Common myeloid progenitor, CD34-positive (primary cell): ENCODE data around the gene SHPK.

Experiments
- CTCF ChIA-PET: fragments of 350-600 bp; sonication (Branson Sonifier 250); formaldehyde crosslinking; loops from one replicate; lab custom pipeline; 2021; ENCODE audit warnings: antibody characterized with exemption; lab: Charles Lee
- POLR2A ChIA-PET: fragments of 350-600 bp; sonication (Branson Sonifier 250); formaldehyde crosslinking; loops from one replicate; lab custom pipeline; 2021; ENCODE audit warnings: antibody characterized with exemption; lab: Charles Lee
- DNase-seq, 3 donors: peaks; one replicate each; pipeline versions ENCODE4 v3.0.0 to v3.0.0-alpha.2; 2013
- H3K27ac ChIP-seq, 2 experiments: 1 replicate in 1 of 2; 2 replicates in 1 of 2; pipeline ENCODE4 v1.7.0; 2013; ENCODE audit warnings: inconsistent platforms in 2 of 2, low read length in 2 of 2, mild to moderate bottlenecking in 2 of 2, low read depth in 1 of 2, moderate library complexity in 1 of 2; ENCODE audit not compliant: severe bottlenecking in 2 of 2, insufficient read depth in 1 of 2, poor library complexity in 1 of 2
- H3K27me3 ChIP-seq, 5 experiments: replicated peaks in 2 of 5; 1 replicate in 3 of 5; 2 replicates in 2 of 5; pipeline versions ENCODE4 v1.6.1 to v1.7.0; 2013; ENCODE audit warnings: low read length in 4 of 5, mild to moderate bottlenecking in 2 of 5, moderate library complexity in 2 of 5, inconsistent platforms in 1 of 5; ENCODE audit not compliant: insufficient read depth in 5 of 5, control insufficient read depth in 4 of 5
- H3K36me3 ChIP-seq, 4 experiments: 1 replicate in 2 of 4; 2 replicates in 2 of 4; pipeline versions ENCODE4 v1.6.1 to v1.7.0; 2013; ENCODE audit warnings: low read length in 3 of 4, control low read depth in 1 of 4, mild to moderate bottlenecking in 1 of 4; ENCODE audit not compliant: control insufficient read depth in 4 of 4, insufficient read depth in 4 of 4
- H3K4me1 ChIP-seq, 4 experiments: 1 replicate in 3 of 4; 2 replicates in 1 of 4; pipeline versions ENCODE4 v1.6.1 to v1.7.1; 2013; ENCODE audit warnings: low read length in 3 of 4, mild to moderate bottlenecking in 3 of 4, control low read depth in 1 of 4, inconsistent platforms in 1 of 4, moderate library complexity in 1 of 4; ENCODE audit not compliant: control insufficient read depth in 4 of 4, insufficient read depth in 4 of 4; ENCODE audit errors: control extremely low read depth in 1 of 4
- H3K4me3 ChIP-seq, 7 experiments: 1 replicate in 4 of 7; 2 replicates in 3 of 7; pipeline versions ENCODE4 v1.5.1 to v1.7.0; 2013; ENCODE audit warnings: mild to moderate bottlenecking in 7 of 7, low read length in 6 of 7, moderate library complexity in 6 of 7, inconsistent platforms in 2 of 7, low read depth in 2 of 7, control low read depth in 1 of 7; ENCODE audit not compliant: insufficient read depth in 4 of 7, control insufficient read depth in 1 of 7; ENCODE audit errors: extremely low read depth in 1 of 7
- H3K9me3 ChIP-seq, 5 experiments: 1 replicate in 4 of 5; 2 replicates in 1 of 5; pipeline versions ENCODE4 v1.6.1 to v1.7.1; 2013; ENCODE audit warnings: low read length in 4 of 5, mild to moderate bottlenecking in 2 of 5, inconsistent platforms in 1 of 5, low read depth in 1 of 5, moderate library complexity in 1 of 5; ENCODE audit not compliant: control insufficient read depth in 4 of 5, insufficient read depth in 2 of 5; ENCODE audit errors: control extremely low read depth in 1 of 5
- WGBS: methylation state at CpG from one replicate; pipeline ENCODE4 v1.1.5; 2013; ENCODE audit not compliant: insufficient coverage; 5-methylcytosine and 5-hydroxymethylcytosine counted together

Gene SHPK

DNA sequence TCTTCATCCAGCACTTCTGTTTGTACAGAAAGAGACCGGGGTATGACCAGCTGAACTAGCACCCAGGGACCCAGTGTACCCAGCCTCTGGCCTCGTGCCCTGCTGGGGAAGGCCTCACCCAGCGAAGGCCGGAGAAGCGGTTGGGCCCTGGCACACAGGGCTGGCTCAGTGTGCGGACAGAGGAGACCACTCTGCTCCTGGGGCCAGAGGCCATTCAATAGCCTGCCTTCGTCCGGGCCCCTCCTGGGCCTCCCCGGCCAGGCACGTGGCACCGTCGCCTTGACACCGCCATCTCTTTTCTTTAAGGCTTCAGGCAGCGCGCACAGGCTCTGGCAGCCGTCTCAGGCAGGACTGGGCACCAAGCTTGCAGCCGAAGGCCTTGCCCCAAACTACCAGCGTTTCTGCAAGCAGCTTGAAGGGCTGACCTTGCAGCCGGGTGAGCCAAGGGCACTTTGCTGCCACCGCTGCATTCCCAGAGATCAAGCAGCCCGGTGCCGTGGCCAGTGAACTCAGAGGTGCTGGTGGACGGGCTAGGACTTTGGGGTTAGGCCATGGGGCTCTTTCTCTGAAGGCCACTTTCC, 24.4 kb upstream of the SHPK start:
- 95% methylated on average over 23 of the region's 23 CpGs for WGBS
- no peak overlapping the region for H3K27ac ChIP-seq
- ChIA-PET POLR2A (no interaction called here), CTCF (no interaction called here)
- H3K4me3 ChIP-seq, result no peak overlapping the region
- DNase-seq, result no peak
- peaks cover 0 to 24% (median 16%) of the 10 kb centered on the region in 4 experiments for H3K36me3 ChIP-seq
- no peaks in the 10 kb centered on the region for H3K9me3 ChIP-seq
- no peaks in the 10 kb centered on the region for H3K27me3 ChIP-seq
- H3K4me1 ChIP-seq, result no peaks in the 10 kb centered on the region

DNA sequence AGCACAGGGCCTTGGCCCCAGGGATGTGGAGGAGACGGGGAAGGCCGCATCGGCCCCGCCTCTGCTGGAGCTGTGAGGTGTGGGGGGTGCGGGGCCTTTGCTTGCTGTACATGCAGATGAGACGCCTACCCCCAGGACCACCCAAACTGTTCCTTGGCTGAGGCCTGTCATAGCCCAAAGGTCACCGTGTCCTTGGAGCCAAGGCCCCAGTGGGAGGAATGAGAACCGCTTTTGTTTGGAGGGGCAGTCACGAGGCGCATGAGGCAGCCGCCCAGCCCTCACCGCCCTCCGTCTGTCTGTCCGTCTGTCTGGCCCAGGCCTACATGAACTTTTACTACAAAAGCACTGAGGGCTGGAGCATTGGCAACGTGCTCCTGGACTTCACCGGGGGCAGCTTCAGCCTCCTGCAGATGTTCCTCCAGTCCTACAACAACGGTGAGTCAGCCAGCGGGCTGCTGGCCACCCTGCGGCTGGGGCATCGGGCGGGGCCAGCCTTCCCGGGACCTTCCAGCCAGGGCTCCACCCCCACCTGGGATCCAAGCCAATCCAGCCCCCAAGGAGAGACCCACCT, 23.6 kb upstream of the SHPK start:
- Histone ChIP-seq H3K36me3 (peaks cover 0 to 24% (median 16%) of the 10 kb centered on the region in 4 experiments), H3K9me3 (no peaks in the 10 kb centered on the region), H3K27me3 (no peaks in the 10 kb centered on the region), H3K4me1 (no peaks in the 10 kb centered on the region), H3K27ac (no peak overlapping the region), H3K4me3 (no peak overlapping the region)
- 97% methylated on average over 18 of the region's 22 CpGs for WGBS
- ChIA-PET POLR2A (no interaction called here), CTCF (no interaction called here)
- DNase-seq, result no peak

DNA sequence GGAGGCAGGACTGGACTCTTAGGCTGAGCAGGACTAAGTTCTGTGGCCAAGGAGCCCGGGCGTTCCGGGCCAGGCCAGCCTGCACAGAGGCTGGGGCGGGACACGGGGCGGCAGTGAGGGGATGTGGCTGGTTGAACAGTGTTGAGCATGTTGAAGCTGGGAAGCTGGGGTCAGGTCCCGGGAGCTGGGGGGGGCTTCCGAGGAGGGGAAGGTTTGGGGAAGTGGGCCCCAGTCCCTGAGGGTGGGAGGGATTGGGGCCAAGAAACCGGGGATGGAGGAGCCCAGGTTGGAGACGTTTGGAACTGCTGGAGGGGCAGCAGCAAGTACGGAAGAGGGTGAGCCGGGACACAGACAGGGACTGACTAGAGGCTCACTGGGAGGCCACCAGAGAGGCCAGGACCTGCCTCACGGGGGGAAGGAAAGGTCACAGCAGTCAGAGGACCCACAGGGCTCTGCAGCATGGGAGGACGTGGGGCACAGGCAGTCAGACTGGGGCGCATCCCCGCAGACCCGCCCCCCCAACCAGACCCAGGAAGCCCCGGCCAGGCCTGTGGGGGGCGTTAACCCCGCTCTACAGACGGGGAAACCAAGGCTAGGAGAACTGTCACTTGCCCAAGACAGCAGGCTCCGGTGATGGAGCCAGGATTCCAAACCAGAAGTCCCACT, 22.9 kb upstream of the SHPK start:
- Histone ChIP-seq H3K4me3 (no peak overlapping the region), H3K27me3 (no peaks in the 10 kb centered on the region), H3K9me3 (no peaks in the 10 kb centered on the region), H3K27ac (no peak overlapping the region), H3K36me3 (peaks cover 0 to 24% (median 14%) of the 10 kb centered on the region in 4 experiments), H3K4me1 (no peaks in the 10 kb centered on the region)
- POLR2A ChIA-PET, result interaction anchor here (1.1 kb wide), 1 partner anchor 10 kb away, joined by 3 read pairs; no protein-coding TSS in a partner anchor
- no peak for DNase-seq
- CTCF ChIA-PET, result interaction anchor here (1.0 to 1.3 kb wide), 2 partner anchors 9 to 11 kb away, joined by 5 to 7 read pairs; no protein-coding TSS in a partner anchor
- WGBS, result 94% methylated on average over 19 of the region's 22 CpGs

GRCh38 chr17:3657874-3658783, 22.1 kb upstream of the SHPK start:
- Histone ChIP-seq H3K9me3 (no peaks in the 10 kb centered on the region), H3K27ac (no peak overlapping the region), H3K36me3 (peaks cover 0 to 24% (median 9%) of the 10 kb centered on the region in 4 experiments), H3K4me1 (no peaks in the 10 kb centered on the region), H3K27me3 (no peaks in the 10 kb centered on the region), H3K4me3 (no peak overlapping the region)
- CTCF ChIA-PET, result interaction anchor here (0.7 to 1.3 kb wide), 3 partner anchors 8 to 10 kb away, joined by 3 to 7 read pairs (median 5); no protein-coding TSS in a partner anchor
- POLR2A ChIA-PET, result interaction anchor here (1.1 kb wide), 1 partner anchor 11 kb away, joined by 3 read pairs; no protein-coding TSS in a partner anchor
- DNase-seq, result no peak
- WGBS, result 95% methylated on average over 36 of the region's 42 CpGs

- Histone ChIP-seq H3K36me3 (peaks cover 0 to 24% (median 7%) of the 10 kb centered on the region in 4 experiments), H3K4me3 (no peak overlapping the region), H3K27me3 (no peaks in the 10 kb centered on the region), H3K27ac (no peak overlapping the region), H3K4me1 (no peaks in the 10 kb centered on the region), H3K9me3 (no peaks in the 10 kb centered on the region)
- 95% methylated on average over 7 of the region's 7 CpGs for WGBS
- ChIA-PET CTCF (interaction anchor here (1.3 kb wide), 1 partner anchor 8 kb away, joined by 5 read pairs; no protein-coding TSS in a partner anchor), POLR2A (no interaction called here)
- no peak for DNase-seq
Observed at GRCh38 chr17:3657588-3657869, 21.5 kb upstream of the SHPK start.

DNA sequence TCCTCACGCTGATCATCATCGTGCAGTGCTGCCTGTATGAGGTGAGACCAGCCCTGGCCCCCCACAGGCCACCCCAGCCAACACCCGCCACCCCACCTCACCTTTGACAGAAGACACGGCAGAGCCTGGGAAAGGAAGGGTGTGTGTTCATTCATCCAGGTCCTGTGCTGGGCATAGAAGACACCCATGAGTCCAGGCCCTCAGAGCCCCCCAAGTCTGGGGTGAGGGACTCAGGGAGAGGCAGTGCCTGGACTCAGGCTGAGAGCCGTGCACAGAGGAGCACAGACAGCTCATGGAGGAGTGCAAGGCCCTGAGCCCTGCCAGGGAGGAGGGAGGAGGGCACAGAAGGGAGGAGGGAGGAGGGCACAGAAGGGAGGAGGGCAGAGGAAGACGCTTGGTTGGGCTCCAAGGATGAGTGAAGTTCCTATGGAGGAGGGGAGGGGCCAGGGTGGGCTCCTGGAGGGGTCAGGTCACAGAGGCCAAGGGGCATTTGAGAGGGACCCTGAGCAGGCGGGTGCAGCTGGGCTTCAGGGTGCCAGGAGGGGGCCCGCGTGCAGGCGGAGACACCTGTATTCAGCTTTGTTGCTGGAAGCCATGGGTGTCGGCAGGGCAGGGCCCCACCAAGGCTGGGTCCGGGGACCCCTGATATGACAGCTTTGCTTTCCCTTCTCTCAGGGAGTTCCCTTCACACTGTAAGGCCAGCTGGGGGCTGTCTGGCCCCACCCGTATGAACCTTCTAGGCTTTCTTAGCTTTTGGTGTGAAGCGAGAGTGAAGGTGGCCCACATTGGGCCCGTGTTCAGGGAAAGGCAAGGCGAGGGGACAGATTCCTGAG, 20.9 kb upstream of the SHPK start:
- 95% methylated on average over 9 of the region's 16 CpGs for WGBS
- CTCF ChIA-PET, result no interaction called here

More for the DNA sequence above, 20.9 kb upstream of the SHPK start:
- POLR2A ChIA-PET, result no interaction called here
- Histone ChIP-seq H3K4me1 (no peaks in the 10 kb centered on the region), H3K4me3 (no peak overlapping the region), H3K9me3 (no peaks in the 10 kb centered on the region), H3K36me3 (peaks cover 0 to 24% (median 7%) of the 10 kb centered on the region in 4 experiments), H3K27ac (no peak overlapping the region), H3K27me3 (no peaks in the 10 kb centered on the region)
- no peak for DNase-seq
